ENCODE data around the gene APBB2. TPM values are rescaled to one million over a fixed set of nuclear protein-coding genes. Genes with fewer than 3 reads are reported as not detected.

APBB2 gene
- total and polyA plus RNA-seq, 2 of the 4 experiments (the other 2 are of a cell fraction) = 47.9 to 75.5 TPM

GRCh38 chr4:41257257-41257901 lies 43.0 kb upstream of the APBB2 start:
- Histone ChIP-seq H4K8ac (ENCODE audit: low read depth in 2 of 2, low read length in 2 of 2) (peak overlapping the region; percentile 21 to 92; a peak in 2 of 4 replicates), H3K9me1 (ENCODE audit: insufficient read depth, low read length) (peaks cover 4% of the 10 kb centered on the region), H2AK5ac (ENCODE audit: low read depth, low read length) (peak overlapping the region; percentile 49; the same call in 1 of the 2 replicates), H3K27me3 (ENCODE audit: control insufficient read depth, insufficient read depth, low read length) (no peaks in the 10 kb centered on the region), H3K56ac (ENCODE audit: extremely low read depth, insufficient read depth, low read length) (peak overlapping the region; percentile 52; the same call in 1 of the 2 replicates), H3K4me3 (ENCODE audit: insufficient read depth, low read depth, low read length) (peak overlapping the region; percentile 94), H3K14ac (replicated peaks; ENCODE audit: low read depth, low read length) (peak overlapping the region; percentile 77), H2BK120ac (ENCODE audit: low read depth, low read length) (no peak overlapping the region), H3K27ac (ENCODE audit: insufficient read depth, low read length) (peak overlapping the region; percentile 84), H4K20me1 (ENCODE audit: insufficient read depth, low read length) (peaks cover 28% of the 10 kb centered on the region; the same call in 1 of the 2 replicates), H3K36me3 (ENCODE audit: control insufficient read depth, insufficient read depth, low read length) (peaks cover 21% of the 10 kb centered on the region), H4K5ac (ENCODE audit: low read depth, low read length) (peak overlapping the region; percentile 3), H2BK5ac (ENCODE audit: low read depth, low read length, poor library complexity, severe bottlenecking) (peak overlapping the region; percentile 35), H3K4ac (ENCODE audit: low read depth, low read length) (peak overlapping the region; percentile 86), H2AFZ (replicated peaks; ENCODE audit: low read length, poor library complexity) (peak overlapping the region; percentile 93), H3K4me2 (ENCODE audit: low read depth, low read length) (peak overlapping the region; percentile 82), H2AK9ac (replicated peaks; ENCODE audit: low read depth, low read length, poor library complexity) (peak overlapping the region; percentile 92), H3K9me3 (ENCODE audit: control insufficient read depth, insufficient read depth, low read length) (no peaks in the 10 kb centered on the region), H2BK20ac (ENCODE audit: low read depth, low read length) (no peak overlapping the region), H4K91ac (ENCODE audit: insufficient read depth, low read depth, low read length) (0 out of 2 replicates have a peak overlapping the region, but pooled peaks have one; percentile 19), H3K18ac (ENCODE audit: low read depth, low read length) (no peak overlapping the region; the same call in 1 of the 2 replicates), H2BK15ac (ENCODE audit: low read depth, low read length) (peak overlapping the region; percentile 0; the same call in 1 of the 3 replicates), H3K4me1 (ENCODE audit: control insufficient read depth, insufficient read depth, low read length) (peaks cover 4% of the 10 kb centered on the region), H3K9ac (ENCODE audit: low read depth, low read length) (peak overlapping the region; percentile 92), H3K79me1 (ENCODE audit: low read depth in 1 of 2, low read length in 2 of 2) (peaks cover 17 to 32% of the 10 kb centered on the region in 2 experiments), H3K23ac (ENCODE audit: low read depth, low read length) (peak overlapping the region; percentile 26; the same call in 1 of the 2 replicates)
- 1% methylated on average over 59 of the region's 69 CpGs; no CpG with 5 or more reads in 1 of the 2 experiments for WGBS, 2 experiments (ENCODE audit: extremely low coverage in 2 of 2, insufficient read length in 1 of 2)
- dilution Hi-C loops (cut with HindIII; ENCODE audit: low sequenced_read_pairs, unreplicated experiment) (no loop called here), intact Hi-C loops (cut with micrococcal nuclease) (loop anchor here (2.0 to 10.0 kb wide), 3 partner anchors 280 to 523 kb away; no protein-coding TSS in a partner anchor), in situ Hi-C loops (cut with MboI; ENCODE audit: low sequenced_read_pairs) (no loop called here)
- POLR2A ChIA-PET (ENCODE audit: unreplicated experiment) = interaction anchor here (0.7 to 1.4 kb wide), 3 partner anchors 13 to 332 kb away, joined by 3 to 5 read pairs (median 4); no protein-coding TSS in a partner anchor
- no TSS peak for BruUV-seq (replicated peaks)
- DNase-seq (peak; percentile 52), ATAC-seq (ENCODE audit: low read depth) (peak; percentile 69)
- CTCF ChIA-PET = interaction anchor here (0.6 to 1.2 kb wide), 2 partner anchors 12 to 329 kb away, joined by 3 read pairs; no protein-coding TSS in a partner anchor
- TF ChIP-seq BHLHE40 (IDR thresholded peaks at IDR 0.05; ENCODE audit: low read depth, low read length) (peak; percentile 78), MXI1 (IDR thresholded peaks at IDR 0.05; ENCODE audit: borderline replicate concordance, low read depth, low read length) (peak; percentile 98), NFE2L2 (IDR thresholded peaks at IDR 0.05; ENCODE audit: low read depth, low read length) (peak; percentile 88), USF2 (IDR thresholded peaks at IDR 0.05; ENCODE audit: low read depth, low read length) (peak; percentile 66), MAFK (IDR thresholded peaks at IDR 0.05; ENCODE audit: low read depth, low read length) (peak; percentile 19; the same call in 1 of the 2 replicates), CEBPB (IDR thresholded peaks at IDR 0.05; ENCODE audit: low read depth, low read length) (no peak)

Data from IMR-90 (cell line).